NCI-H187 (cell line): ENCODE results near the gene TOM1L2.
A peak's percentile ranks its signal among the peaks of the same experiment; 100 is the strongest.

Experiments
- DNase-seq, 2 experiments: peaks; one replicate each; lab custom pipeline; 2025; lab: John Stamatoyannopoulos, UW

TOM1L2 gene

GRCh38 chr17:17899486-17899885, 72.7 kb downstream of the TOM1L2 start:
- no peak for DNase-seq

GRCh38 chr17:17898673-17899072, 73.5 kb downstream of the TOM1L2 start:
- no peak for DNase-seq

GRCh38 chr17:17897442-17897841, 74.8 kb downstream of the TOM1L2 start:
- no peak for DNase-seq

- no peak for DNase-seq
Observed at GRCh38 chr17:17896746-17897145, 75.5 kb downstream of the TOM1L2 start.

GRCh38 chr17:17893801-17894644, 78.2 kb downstream of the TOM1L2 start:
- no peak for DNase-seq

DNA sequence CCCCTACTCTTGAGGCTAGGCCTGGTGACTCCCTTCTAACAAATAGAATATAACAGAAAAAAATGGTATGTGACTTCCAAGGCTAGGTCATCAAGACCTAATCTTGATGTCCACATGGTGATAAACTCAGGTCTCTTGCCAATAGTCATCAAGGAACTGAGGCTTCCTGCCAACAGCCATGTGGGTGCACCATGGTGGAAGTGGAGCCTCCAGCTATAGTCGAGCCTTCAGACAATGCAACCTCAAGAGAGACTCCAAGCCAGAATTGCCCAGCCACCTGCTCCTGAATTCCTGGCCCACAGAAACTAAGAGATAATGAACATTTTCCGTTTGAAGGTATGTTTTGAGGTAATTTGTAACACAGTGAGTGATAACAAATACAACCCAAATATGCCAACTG, 79.5 kb downstream of the TOM1L2 start:
- DNase-seq = no peak

DNA sequence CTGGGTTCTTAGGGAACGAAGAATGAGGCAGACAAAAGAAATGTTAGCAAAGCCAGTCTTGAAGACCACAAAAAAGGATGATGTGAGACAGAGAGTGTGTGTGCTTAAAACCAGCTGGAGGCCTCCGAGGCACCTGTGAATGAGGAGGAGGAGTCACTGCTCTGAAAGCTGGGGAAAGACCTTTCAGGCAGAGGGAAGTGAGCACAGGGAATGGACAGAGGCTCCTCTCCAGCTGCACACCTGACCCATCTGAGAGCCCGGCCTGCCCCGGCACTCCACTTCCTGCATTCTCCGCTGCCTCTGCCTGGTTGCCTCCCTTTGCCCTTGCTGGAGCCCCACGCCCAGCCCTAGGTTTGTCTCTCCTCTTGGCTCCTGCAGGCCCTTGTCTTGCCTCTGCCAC, 80.2 kb downstream of the TOM1L2 start:
- DNase-seq = peak; percentile 3 to 38

DNA sequence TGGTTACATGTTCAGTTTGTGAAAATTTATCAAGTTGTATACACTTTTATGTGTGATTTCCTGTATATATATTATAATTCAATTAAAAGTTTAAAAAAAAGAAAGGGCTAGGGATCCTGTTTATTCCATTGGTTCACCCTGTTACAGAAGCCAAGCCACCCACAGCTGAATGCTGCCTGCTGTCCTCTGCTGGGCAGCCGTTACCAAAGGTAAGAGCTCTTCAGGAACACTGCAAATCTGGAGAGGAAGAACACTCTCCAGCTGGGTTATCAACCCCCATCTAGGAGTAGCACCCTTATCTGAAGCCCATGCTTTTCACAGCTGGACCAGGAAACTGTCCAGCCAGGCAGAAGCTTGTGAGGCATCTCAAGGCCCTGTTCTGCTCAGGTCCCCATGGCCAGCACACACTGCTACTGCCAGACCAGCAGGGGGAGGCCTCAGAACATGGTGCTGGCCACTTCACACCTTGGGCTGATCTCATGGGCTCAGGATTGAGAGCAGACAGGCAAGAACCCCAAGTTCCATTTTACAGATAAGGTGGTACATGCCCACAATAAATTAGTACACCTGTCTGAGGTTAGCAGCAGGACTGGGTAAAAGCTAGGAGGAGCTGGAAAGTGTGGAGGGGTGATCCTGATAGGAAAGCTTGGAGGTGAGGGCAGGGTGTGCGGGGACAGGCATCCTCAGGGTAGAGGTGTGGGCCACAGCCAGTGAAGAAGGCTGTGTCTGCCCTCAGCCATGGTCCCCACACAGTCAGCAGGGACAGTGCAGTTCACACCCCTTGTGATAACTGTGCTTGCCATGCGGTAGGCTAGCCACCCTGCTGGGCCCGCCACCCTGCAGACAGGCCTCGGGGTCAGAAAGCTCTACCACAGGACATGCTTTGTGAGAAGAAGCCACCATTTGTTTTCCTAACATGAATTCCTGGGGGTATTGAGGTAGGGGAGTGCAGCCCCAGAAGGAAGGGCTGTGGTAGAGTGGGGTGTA, 81.1 kb downstream of the TOM1L2 start:
- no peak for DNase-seq

DNA sequence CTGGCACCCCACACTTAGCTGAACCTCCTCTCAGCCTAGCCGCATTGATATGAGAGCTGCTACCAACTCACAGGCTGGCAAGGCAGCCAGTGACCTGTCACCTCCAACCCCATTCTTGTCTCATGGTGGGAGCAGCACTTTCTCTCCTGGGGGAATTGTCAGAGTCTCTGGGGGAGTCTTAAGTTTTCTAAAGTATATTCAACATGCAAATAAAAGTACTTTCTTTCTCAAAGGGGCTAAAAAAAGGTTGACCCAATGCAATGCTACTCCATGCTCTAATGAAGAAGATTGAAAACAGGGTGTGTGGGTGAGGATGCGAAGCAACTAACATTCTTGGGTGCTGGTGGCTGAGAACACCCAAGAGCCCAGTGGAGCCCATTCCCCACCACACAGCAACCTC, 82.3 kb downstream of the TOM1L2 start:
- no peak for DNase-seq

GRCh38 chr17:17888821-17889220, 83.4 kb downstream of the TOM1L2 start:
- no peak for DNase-seq

DNA sequence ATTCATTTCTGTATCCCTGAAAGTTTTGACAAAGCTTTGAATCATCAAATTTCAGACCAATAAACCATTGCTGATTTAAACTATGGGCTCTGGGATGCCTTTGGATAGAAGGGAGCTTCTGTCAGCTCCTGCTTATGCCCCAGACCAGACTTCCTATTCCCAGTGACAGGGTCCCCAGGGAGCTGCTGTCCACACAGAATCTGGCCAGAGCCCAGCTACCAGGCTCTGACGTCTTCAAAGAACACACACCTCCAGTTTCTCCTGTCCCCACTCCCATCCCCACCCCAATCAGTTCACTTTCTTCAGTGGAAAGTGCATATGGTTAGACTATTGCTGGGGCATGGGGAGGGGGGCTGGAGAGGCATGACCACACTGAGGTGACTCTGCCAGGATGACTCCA, 83.8 kb downstream of the TOM1L2 start:
- no peak for DNase-seq

GRCh38 chr17:17887752-17888304, 84.4 kb downstream of the TOM1L2 start:
- no peak for DNase-seq

GRCh38 chr17:17886726-17887125, 85.5 kb downstream of the TOM1L2 start:
- no peak for DNase-seq

- peak in 1 of 2 experiments; percentile 26 for DNase-seq
Observed at GRCh38 chr17:17886226-17886625, 86.0 kb downstream of the TOM1L2 start.

DNA sequence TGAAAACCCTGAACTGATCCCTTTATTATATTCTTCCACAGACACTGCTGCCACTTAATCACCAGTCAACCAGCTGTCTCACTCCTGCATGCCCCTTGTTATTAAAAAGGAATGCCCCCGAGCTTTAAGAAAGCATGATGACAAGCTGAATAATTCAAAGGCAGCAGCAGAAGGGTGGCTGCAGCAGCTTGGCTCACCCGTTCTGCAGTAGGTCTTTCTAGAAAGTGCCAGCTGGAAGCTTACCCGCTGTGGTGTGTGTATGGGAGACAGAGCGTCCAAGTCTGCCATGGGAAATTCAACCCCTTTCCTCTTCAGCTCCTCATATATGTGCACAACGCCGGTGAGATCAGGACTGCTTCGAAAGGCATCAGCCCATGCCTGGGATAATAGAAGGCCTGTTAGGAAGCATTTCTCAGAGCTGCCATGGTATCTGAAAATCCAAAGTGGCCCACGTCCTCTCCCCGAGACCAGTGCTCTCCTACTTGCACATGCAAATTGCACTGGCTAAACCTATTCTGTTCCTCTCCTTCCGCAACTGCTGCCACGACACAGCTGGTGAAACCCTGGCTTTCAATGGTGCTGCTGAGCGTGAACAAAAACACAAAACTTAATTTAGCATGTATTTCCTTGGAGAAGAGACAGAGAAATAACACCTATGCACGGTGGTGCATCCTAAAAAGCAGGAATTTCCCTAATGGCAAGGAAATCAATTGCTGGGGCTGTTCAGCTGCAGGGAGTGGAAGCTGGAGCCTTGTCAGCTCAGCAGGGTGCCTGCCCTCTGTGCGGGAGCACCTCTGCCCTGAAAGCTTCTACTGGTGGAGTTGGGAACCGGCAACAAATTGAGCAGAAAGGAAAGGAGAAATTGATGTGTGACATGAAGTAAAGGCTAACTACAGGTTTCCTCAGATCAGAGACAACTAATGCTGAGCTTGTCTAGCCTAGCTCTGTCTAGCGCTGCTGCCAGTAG, 87.5 kb downstream of the TOM1L2 start:
- peak in 1 of 2 experiments; percentile 21 for DNase-seq

DNA sequence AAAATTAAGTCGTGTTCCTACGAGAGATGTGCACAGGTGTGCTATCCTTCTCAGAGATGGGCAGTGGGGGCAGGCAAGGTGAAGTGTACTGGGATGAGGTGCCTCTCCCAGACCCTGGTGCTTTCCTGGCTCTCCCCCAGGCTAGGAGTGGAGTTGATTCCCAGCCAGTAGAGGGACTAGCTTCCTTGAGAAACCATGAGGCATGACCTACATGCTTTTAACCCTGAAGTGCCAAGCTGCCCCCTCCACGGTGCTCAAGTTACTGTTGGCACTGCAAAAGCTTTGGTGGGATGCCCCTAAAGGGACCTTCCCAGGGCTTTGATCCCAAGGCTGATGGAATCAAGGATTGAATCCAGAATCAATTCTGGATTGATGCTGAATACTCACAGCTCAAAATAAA, 88.4 kb downstream of the TOM1L2 start:
- DNase-seq = no peak

- no peak for DNase-seq
Observed at GRCh38 chr17:17882082-17882581, 90.1 kb downstream of the TOM1L2 start.

- no peak for DNase-seq
Observed at GRCh38 chr17:17880577-17881196, 91.5 kb downstream of the TOM1L2 start.

DNA sequence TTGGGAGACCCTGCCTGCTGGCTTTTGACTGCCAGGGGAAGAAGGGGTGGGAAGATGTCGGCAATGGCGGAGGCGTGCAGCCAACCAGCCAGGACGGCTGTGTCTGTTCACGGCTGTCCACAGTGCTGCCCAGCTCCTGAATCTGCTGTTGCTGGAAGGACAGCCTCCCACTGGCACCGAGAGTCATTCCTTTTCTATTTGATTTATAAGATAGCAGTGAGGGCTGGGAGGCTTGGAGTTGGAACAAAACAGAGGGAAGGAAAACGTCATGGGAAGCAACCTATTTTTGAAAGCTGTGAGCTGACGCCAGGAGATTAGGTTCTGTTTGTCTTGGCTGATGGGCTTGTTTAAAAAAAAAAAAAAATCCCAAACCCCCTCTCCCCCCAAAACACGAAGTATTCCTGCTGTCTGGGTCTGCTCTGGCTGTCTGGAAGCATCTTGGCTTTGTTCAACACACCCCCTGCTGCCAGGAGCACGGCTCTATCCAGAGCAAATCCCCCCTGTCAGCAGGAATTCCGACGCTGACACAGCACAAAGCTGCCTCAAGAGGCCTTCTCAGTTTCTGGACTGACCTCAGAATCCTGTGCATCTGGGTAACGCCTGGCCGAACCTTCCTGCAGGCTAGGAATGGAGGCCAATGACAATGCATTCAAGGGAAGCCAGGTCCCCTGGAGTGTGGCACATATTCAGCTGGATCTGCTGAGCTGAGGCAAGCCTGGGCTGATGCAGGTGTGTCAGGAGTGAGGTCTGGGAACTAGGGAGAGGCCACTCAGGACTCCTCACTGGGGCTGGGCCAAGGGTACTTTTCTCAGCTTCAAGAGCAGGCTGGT, 94.5 kb downstream of the TOM1L2 start:
- peak; percentile 39 to 62 for DNase-seq
